Trophoblast cell (in vitro differentiated cells and primary cell): ENCODE results near the gene DNAH2.

ENCODE experiments used
- DNase-seq, 2 donors: peaks; one replicate each; pipeline ENCODE4 v3.0.0-alpha.2; 2016
- H2AFZ ChIP-seq: 2 replicates; pipeline ENCODE4 v1.6.1; 2013; ENCODE audit warnings: low read length, moderate library complexity, mild to moderate bottlenecking; ENCODE audit not compliant: insufficient read depth, poor library complexity
- H2AK5ac ChIP-seq: 2 replicates; pipeline ENCODE4 v1.6.1; 2013; ENCODE audit warnings: mild to moderate bottlenecking, low read length
- H2BK120ac ChIP-seq: 2 replicates; pipeline ENCODE4 v1.6.1; 2013; ENCODE audit warnings: low read length, mild to moderate bottlenecking, moderate library complexity; ENCODE audit not compliant: insufficient read depth, poor library complexity
- H2BK12ac ChIP-seq: 2 replicates; pipeline ENCODE4 v1.6.1; 2013; ENCODE audit warnings: mild to moderate bottlenecking, low read length, moderate library complexity
- H2BK5ac ChIP-seq: 2 replicates; pipeline ENCODE4 v1.6.1; 2013; ENCODE audit warnings: low read length, low read depth, moderate library complexity, mild to moderate bottlenecking; ENCODE audit not compliant: poor library complexity
- H3K14ac ChIP-seq: 2 replicates; pipeline ENCODE4 v1.6.1; 2013; ENCODE audit warnings: mild to moderate bottlenecking, low read length
- H3K18ac ChIP-seq: 2 replicates; pipeline ENCODE4 v1.6.1; 2013; ENCODE audit warnings: mild to moderate bottlenecking, low read length
- H3K23ac ChIP-seq: 2 replicates; pipeline ENCODE4 v1.6.1; 2013; ENCODE audit warnings: low read length
- H3K27ac ChIP-seq: 2 replicates; pipeline ENCODE4 v1.5.1; 2013; ENCODE audit warnings: low read depth, mild to moderate bottlenecking, inconsistent platforms, low read length, moderate library complexity
- H3K27me3 ChIP-seq: 2 replicates; pipeline ENCODE4 v1.6.1; 2013; ENCODE audit warnings: inconsistent platforms, mild to moderate bottlenecking, low read length, moderate library complexity; ENCODE audit not compliant: insufficient read depth
- H3K36me3 ChIP-seq, 2 experiments: 1 replicate in 1 of 2; 2 replicates in 1 of 2; pipeline ENCODE4 v1.6.1; 2013; ENCODE audit warnings: low read length in 2 of 2, mild to moderate bottlenecking in 2 of 2, moderate library complexity in 1 of 2; ENCODE audit not compliant: insufficient read depth in 2 of 2, control insufficient read depth in 1 of 2
- H3K4ac ChIP-seq: 2 replicates; pipeline ENCODE4 v1.6.1; 2013; ENCODE audit warnings: low read depth, mild to moderate bottlenecking, low read length, moderate library complexity
- H3K4me1 ChIP-seq, 2 experiments: 1 replicate in 1 of 2; 2 replicates in 1 of 2; pipeline ENCODE4 v1.6.1; 2013; ENCODE audit warnings: low read length in 2 of 2, mild to moderate bottlenecking in 2 of 2, moderate library complexity in 1 of 2; ENCODE audit not compliant: insufficient read depth in 2 of 2, control insufficient read depth in 1 of 2
- H3K4me2 ChIP-seq: 2 replicates; pipeline ENCODE4 v1.6.1; 2013; ENCODE audit warnings: inconsistent platforms, mild to moderate bottlenecking, low read length, moderate library complexity
- H3K4me3 ChIP-seq: 2 replicates; pipeline ENCODE4 v1.5.1; 2013; ENCODE audit warnings: mild to moderate bottlenecking, low read depth, low read length, inconsistent platforms
- H3K79me1 ChIP-seq: one replicate; pipeline ENCODE4 v1.6.1; 2013; ENCODE audit warnings: low read length
- H3K79me2 ChIP-seq: 2 replicates; pipeline ENCODE4 v1.6.1; 2013; ENCODE audit warnings: low read length, mild to moderate bottlenecking; ENCODE audit not compliant: control insufficient read depth, insufficient read depth, poor library complexity
- H3K9ac ChIP-seq: 2 replicates; pipeline ENCODE4 v1.6.1; 2013; ENCODE audit warnings: mild to moderate bottlenecking, low read length
- H3K9me3 ChIP-seq: 2 replicates; pipeline ENCODE4 v1.6.1; 2013; ENCODE audit warnings: low read depth, mild to moderate bottlenecking, control low read depth, inconsistent platforms, low read length; ENCODE audit not compliant: insufficient read depth
- H4K12ac ChIP-seq: 2 replicates; pipeline ENCODE4 v1.6.1; 2013; ENCODE audit warnings: low read depth, mild to moderate bottlenecking, low read length, moderate library complexity
- H4K8ac ChIP-seq: 2 replicates; pipeline ENCODE4 v1.6.1; 2013; ENCODE audit warnings: low read depth, mild to moderate bottlenecking, low read length, moderate library complexity
- H4K91ac ChIP-seq: one replicate; pipeline ENCODE4 v1.6.1; 2013; ENCODE audit warnings: low read depth, mild to moderate bottlenecking, low read length, moderate library complexity
- WGBS: extraction: QIAGEN DNeasy Blood & Tissue Kit; methylation state at CpG from one replicate; pipeline ENCODE4 v1.1.7; 2013; ENCODE audit warnings: missing lambda C conversion rate; ENCODE audit not compliant: insufficient read length, insufficient coverage; ENCODE audit errors: extremely low coverage; 5-methylcytosine and 5-hydroxymethylcytosine counted together

The DNAH2 gene

DNA sequence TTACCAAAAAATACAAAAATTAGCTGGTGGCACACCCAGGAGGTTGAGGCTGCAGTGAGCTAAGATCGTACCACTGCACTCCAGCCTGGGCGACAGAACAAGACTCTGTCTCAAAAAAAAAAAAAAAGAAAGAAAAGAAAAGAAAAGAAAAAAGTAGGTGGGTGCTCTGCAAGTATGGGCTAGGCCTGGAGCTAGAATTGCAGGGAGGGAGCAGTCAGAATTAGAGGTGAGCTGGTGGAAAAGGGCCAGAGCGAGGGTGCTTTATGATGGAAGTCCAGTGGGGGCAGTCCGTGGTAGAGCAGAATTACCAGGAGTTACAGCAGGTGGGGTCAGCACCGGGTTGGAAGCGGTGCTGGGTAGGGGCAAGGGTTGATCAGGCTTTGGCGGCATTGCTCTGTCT, 59.5 kb downstream of the DNAH2 start:
- Histone ChIP-seq H3K79me1 (no peaks in the 10 kb centered on the region), H2AFZ (no peak overlapping the region), H3K14ac (no peak overlapping the region), H3K4ac (no peak overlapping the region), H3K9me3 (peaks cover 1% of the 10 kb centered on the region), H2BK5ac (no peak overlapping the region), H4K8ac (no peak overlapping the region), H4K12ac (no peak overlapping the region), H3K79me2 (no peaks in the 10 kb centered on the region), H2BK120ac (no peak overlapping the region), H3K9ac (no peak overlapping the region), H3K4me3 (no peak overlapping the region), H2AK5ac (no peak overlapping the region), H3K4me2 (no peak overlapping the region), H2BK12ac (no peak overlapping the region), H3K27ac (no peak overlapping the region), H3K4me1 (peaks cover 0 to 1% of the 10 kb centered on the region in 2 experiments), H3K23ac (no peak overlapping the region), H4K91ac (no peak overlapping the region), H3K27me3 (peaks cover 4% of the 10 kb centered on the region), H3K36me3 (no peaks in the 10 kb centered on the region), H3K18ac (no peak overlapping the region)
- no peak for DNase-seq
- WGBS, result no CpG with 5 or more reads among the region's 7 CpGs

DNA sequence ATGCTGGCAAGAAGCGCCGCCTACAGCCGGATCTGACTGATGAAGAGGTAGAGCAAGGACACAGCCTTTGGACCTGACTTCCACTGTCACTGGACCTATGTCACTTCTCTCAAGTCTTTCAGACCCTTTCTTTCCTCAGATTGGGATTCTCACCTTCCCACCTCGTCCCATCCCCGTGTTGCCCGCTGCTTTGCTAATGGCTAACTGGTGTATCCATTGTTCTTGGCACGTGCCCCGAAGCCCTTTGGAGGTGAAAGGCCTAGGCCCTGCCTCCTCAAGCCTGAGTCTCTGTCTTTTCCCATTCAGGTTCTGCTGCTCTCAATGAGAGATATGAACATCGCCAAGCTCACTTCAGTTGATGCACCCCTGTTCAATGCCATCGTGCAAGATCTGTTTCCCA, 63.2 kb downstream of the DNAH2 start:
- no peak for DNase-seq
- Histone ChIP-seq H3K4ac (no peak overlapping the region), H3K9me3 (peaks cover 1% of the 10 kb centered on the region), H3K4me3 (no peak overlapping the region), H3K4me2 (no peak overlapping the region), H3K18ac (no peak overlapping the region), H3K27ac (no peak overlapping the region), H3K4me1 (no peaks in the 10 kb centered on the region), H3K79me1 (no peaks in the 10 kb centered on the region), H3K9ac (no peak overlapping the region), H3K27me3 (peaks cover 5% of the 10 kb centered on the region), H4K12ac (no peak overlapping the region), H3K36me3 (no peaks in the 10 kb centered on the region), H2BK12ac (no peak overlapping the region), H2AK5ac (no peak overlapping the region), H4K91ac (no peak overlapping the region), H2AFZ (no peak overlapping the region), H3K14ac (no peak overlapping the region), H2BK5ac (no peak overlapping the region), H3K23ac (no peak overlapping the region), H4K8ac (no peak overlapping the region), H2BK120ac (no peak overlapping the region), H3K79me2 (no peaks in the 10 kb centered on the region)
- WGBS, result no CpG with 5 or more reads among the region's 10 CpGs

DNA sequence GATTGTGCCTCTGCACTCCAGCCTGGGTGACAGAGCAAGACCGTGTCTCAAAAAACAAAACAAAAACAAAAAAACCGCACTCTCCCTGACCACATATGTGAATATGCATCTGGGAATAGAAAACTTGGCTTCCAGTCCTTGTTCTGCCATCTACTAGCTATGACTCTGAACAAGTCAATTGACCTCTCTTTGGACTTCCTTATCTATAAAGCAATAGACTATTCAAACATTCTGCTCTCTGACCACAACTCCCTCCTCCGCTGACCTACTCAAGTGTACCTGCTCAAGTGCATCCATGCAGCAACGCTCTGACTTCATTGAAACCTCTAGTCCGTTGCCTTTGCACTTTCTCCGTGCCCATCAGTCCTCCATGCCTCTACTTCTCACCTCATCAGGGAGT, 63.9 kb downstream of the DNAH2 start:
- H3K23ac ChIP-seq, result no peak overlapping the region
- H3K27ac ChIP-seq, result no peak overlapping the region
- peaks cover 5% of the 10 kb centered on the region for H3K27me3 ChIP-seq
- no peaks in the 10 kb centered on the region for H3K79me1 ChIP-seq
- H4K8ac ChIP-seq, result no peak overlapping the region
- no peak overlapping the region for H2BK12ac ChIP-seq
- H3K9me3 ChIP-seq, result no peaks in the 10 kb centered on the region
- no peak for DNase-seq
- no peak overlapping the region for H2AFZ ChIP-seq
- H3K79me2 ChIP-seq, result no peaks in the 10 kb centered on the region
- no peak overlapping the region for H2BK5ac ChIP-seq
- no peaks in the 10 kb centered on the region for H3K36me3 ChIP-seq
- H4K12ac ChIP-seq, result no peak overlapping the region
- no peak overlapping the region for H2AK5ac ChIP-seq
- no peak overlapping the region for H3K14ac ChIP-seq
- no peaks in the 10 kb centered on the region for H3K4me1 ChIP-seq
- H3K4ac ChIP-seq, result no peak overlapping the region
- no peak overlapping the region for H3K4me3 ChIP-seq
- H2BK120ac ChIP-seq, result no peak overlapping the region
- H3K4me2 ChIP-seq, result no peak overlapping the region
- no peak overlapping the region for H4K91ac ChIP-seq
- no peak overlapping the region for H3K9ac ChIP-seq
- no peak overlapping the region for H3K18ac ChIP-seq
- no CpG with 5 or more reads among the region's 6 CpGs for WGBS

DNA sequence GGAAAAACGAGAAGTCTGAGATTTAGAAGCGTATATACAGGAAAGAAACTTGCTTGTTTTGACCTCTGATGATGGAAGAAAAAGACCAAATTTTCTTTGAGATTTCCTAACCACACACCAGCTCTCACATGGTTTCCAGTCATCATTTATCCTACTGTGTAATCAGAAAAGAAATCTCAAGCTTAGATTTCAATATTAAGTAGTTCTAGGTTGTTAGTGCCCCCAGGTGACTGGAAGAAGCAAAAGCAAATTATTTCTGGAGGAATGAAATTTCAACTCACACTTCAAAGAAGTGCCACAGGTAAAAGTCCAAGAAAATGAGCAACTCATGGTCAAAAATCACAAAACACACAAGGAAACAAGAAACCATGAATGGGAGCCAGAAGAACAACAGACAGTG, 64.7 kb downstream of the DNAH2 start:
- H3K27ac ChIP-seq, result no peak overlapping the region
- H3K79me2 ChIP-seq, result no peaks in the 10 kb centered on the region
- no peaks in the 10 kb centered on the region for H3K36me3 ChIP-seq
- no peaks in the 10 kb centered on the region for H3K9me3 ChIP-seq
- H4K8ac ChIP-seq, result no peak overlapping the region
- H4K12ac ChIP-seq, result no peak overlapping the region
- no peak overlapping the region for H2BK5ac ChIP-seq
- no peak overlapping the region for H3K4me3 ChIP-seq
- DNase-seq, result no peak
- no peaks in the 10 kb centered on the region for H3K79me1 ChIP-seq
- H3K4me1 ChIP-seq, result no peaks in the 10 kb centered on the region
- no peak overlapping the region for H3K18ac ChIP-seq
- H2AFZ ChIP-seq, result no peak overlapping the region
- WGBS, result no CpG with 5 or more reads among the region's 2 CpGs
- H4K91ac ChIP-seq, result no peak overlapping the region
- H2BK120ac ChIP-seq, result no peak overlapping the region
- H3K14ac ChIP-seq, result no peak overlapping the region
- H3K27me3 ChIP-seq, result peaks cover 5% of the 10 kb centered on the region
- no peak overlapping the region for H3K9ac ChIP-seq
- H3K4me2 ChIP-seq, result no peak overlapping the region
- H3K23ac ChIP-seq, result no peak overlapping the region
- no peak overlapping the region for H3K4ac ChIP-seq
- no peak overlapping the region for H2AK5ac ChIP-seq
- H2BK12ac ChIP-seq, result no peak overlapping the region
